Head of caudate nucleus (tissue), 42 donors: ENCODE data around the gene LRP5.
"Not testable (repeated sequence)": the region's sequence is repeated elsewhere in the genome, so short reads cannot be mapped to it uniquely, and the experiment has no call there.

Experiments
- DNase-seq, 42 donors: peaks; one replicate each; pipeline versions ENCODE4 v3.0.0 to v3.0.0-alpha.2; 2020 to 2021; ENCODE audit warnings: mixed read lengths in 7 of 42
- intact Hi-C: fragments of 100-400 bp; cut with DNase I; formaldehyde crosslinking; loops from one replicate; pipeline ENCODE4 v1.15.0; 2022

LRP5 gene

DNA sequence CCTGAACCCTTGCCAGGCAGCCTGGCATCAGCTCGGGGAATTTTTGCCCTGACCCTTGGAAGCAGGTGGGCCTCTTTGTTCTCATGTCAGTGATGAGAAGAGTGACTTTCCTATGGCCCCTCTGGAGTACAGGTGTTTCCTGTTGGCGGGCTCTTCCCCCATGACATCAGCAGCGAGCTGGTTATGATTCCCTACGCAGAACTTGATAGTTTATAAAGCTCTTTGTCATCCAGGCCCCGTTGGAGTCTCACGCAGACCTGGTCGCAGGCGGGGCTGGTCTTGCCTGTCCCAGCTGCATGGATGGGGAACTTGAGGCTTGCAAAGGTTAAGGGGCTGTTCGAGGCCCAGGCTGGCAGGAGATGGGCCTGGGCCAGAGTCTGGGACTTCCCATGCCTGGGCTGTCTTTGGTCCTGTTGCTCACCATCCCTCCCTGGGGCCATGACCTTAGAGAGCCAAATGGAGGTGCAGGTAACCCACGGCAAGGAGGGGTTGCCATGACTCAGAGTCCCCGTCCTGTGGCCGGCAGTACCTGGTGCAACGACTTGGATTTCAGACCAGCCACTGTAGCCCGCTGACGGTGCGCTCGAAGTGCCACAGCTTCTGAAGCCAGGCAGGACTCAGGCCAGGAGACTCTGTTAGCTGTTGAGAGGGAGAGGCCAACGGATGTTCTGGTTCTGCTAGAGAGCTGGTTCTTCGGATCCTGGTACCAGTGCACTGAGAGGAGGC is 102.3 kb downstream of the LRP5 start:
- intact Hi-C loops: no loop called here
- DNase-seq: no peak

DNA sequence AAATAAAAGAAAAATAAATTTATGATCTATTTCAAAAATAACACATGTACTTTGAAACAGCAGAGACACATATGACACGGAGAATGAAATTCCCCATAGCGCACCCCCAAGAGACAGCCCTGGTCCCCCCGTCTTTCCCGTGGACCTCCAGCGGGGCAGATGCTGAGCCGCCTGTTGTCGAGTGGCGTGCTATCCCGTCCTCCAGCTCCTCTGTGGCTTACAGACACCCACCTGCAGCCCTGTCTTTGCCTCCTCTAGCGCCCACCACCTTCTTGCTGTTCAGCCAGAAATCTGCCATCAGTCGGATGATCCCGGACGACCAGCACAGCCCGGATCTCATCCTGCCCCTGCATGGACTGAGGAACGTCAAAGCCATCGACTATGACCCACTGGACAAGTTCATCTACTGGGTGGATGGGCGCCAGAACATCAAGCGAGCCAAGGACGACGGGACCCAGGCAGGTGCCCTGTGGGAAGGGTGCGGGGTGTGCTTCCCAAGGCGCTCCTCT is 103.7 kb downstream of the LRP5 start:
- DNase-seq: no peak
- intact Hi-C loops: no loop called here

DNA sequence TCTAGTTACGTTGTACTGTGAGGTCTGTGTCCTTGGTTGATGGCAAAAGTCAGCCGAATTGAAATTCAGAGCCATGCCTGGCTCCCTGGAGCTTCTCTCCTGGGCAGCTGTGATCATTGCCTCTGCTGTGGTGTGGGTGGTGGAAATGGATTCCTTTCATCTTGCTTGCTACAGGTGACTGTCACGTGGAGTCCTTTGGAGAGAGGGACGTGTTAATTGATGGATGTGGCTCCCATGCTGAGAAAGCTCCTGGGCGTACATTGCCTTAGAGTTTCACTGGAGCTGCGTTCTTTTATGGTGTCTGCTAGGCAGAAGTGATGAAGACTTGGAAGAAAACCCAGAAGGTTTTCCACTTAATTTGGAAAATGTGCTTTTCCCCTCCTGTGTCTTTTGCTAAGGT is 106.3 kb downstream of the LRP5 start:
- DNase-seq: no peak
- intact Hi-C loops: no loop called here

DNA sequence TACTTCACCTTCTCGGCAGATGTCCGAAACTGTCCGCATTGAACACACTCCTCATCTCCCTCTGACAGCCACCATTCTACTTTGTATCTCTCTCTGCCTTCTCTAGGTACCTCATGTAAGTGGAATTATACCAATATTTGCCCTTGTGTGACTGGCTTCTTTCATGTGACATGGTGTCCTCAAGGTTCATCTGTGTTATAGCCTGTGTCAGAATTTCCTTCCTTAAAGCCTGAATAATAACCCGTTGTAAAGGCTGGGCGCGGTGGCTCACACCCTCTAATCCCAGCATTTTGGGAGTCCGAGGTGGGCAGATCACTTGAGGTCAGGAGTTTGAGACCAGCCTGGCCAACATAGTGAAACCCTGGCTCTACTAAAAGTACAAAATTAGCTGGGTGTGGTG is 107.8 kb downstream of the LRP5 start:
- intact Hi-C loops: no loop called here
- no peak for DNase-seq

DNA sequence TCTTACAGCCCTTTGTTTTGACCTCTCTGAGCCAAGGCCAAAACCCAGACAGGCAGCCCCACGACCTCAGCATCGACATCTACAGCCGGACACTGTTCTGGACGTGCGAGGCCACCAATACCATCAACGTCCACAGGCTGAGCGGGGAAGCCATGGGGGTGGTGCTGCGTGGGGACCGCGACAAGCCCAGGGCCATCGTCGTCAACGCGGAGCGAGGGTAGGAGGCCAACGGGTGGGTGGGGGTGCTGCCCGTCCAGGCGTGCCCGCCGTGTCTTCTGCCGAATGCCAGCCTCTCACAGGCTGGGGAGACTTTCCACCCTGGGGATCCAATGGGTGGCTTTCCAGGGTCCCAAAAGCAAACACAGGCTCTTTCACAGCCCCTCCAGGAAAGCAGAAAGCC is 111.1 kb downstream of the LRP5 start:
- no peak for DNase-seq
- intact Hi-C loops: no loop called here

DNA sequence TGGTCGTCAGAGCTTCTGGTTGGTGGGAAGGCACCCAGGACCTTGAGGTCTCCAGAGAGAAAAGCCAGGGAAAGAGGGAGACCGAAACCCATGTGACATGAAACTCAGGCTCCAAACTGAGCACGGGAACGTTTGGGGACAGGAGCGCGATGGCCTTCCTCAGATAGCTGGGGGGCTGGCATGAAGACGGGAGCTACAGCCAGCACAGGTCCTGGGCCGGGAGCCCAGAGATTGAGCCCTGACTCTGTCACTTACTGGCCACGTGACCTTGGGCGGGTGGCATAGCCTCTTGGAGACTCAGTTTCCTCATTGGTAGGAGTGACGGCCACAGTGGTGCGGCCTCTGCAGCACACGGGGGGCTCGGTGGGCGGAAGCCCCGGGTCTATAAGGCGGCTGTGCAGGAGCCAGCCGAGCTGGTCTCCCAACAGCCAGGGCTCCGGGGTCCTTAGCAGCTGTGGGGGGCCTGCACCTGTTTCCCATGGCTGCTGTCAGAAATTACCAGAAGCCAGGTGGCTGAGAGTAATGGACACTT is 111.8 kb downstream of the LRP5 start:
- intact Hi-C loops: no loop called here
- no peak for DNase-seq

DNA sequence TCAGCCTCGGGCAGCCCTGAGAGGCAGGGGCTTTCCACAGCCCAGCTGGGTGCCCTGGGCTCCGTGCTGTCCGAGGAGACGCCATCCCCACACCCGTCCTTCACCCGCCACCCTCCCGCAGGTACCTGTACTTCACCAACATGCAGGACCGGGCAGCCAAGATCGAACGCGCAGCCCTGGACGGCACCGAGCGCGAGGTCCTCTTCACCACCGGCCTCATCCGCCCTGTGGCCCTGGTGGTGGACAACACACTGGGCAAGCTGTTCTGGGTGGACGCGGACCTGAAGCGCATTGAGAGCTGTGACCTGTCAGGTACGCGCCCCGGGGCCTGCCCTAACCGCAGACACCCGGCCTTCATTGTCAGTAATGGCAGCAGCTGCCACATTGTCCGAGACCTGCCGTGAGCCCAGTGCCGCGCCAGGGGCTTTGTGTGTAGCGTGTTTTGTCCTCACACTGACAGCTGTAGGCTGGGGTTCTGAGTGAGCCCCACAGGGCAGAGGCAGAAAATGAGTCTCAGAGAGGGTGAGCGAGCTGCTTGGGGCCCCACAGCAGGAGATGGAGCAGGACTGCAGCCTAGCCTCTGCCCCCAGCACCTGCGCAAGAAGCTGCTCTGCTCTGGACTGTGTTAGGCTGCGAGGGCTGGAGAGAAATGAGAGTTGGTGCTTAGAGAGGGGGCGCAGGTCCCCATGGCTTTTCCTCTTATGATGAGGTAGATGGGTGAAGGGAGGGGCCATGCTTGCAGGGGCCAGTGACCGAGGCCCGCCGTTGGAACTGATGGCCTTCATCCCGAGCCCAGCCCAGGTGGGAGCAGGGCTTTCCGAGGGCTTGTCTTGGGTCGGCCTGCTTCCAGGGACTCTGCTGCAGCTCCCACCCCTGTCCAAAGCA is 112.8 kb downstream of the LRP5 start:
- DNase-seq: no peak

DNA sequence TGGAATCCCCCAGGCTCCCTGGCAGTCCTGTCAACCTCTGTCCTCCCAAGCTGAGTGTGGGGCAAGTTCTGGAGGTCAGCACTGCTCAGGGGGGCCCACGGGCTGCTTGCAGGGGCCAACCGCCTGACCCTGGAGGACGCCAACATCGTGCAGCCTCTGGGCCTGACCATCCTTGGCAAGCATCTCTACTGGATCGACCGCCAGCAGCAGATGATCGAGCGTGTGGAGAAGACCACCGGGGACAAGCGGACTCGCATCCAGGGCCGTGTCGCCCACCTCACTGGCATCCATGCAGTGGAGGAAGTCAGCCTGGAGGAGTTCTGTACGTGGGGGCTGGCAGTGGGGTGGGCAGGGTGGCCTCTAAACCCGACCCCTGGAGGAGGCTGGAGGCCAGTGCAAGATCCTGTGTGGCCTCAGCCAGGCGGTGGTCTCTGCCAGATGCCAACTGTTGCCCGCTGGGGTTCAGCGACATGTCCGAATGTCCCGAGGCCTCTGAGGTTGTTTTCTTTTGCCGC is 113.5 kb downstream of the LRP5 start:
- intact Hi-C loops: no loop called here
- DNase-seq: no peak

More for the DNA sequence above, 112.8 kb downstream of the LRP5 start:
- intact Hi-C loops: no loop called here

DNA sequence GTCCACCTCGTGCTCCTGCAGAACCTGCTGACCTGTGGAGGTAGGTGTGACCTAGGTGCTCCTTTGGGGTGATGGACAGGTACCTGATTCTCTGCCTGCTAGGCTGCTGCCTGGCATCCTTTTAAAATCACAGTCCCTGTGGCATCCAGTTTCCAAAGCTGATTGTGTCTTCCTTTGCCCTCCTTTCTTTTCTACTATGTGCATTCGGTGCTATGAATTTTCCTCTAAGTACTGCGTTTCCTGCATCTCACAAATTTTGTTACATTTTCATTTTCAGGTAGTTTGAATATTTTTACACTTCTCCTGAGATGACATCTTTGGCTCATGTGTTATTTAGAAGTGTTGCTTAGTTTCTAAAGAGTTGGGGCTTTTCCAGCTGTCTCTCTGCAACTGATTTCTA is 117.3 kb downstream of the LRP5 start:
- no peak for DNase-seq
- intact Hi-C loops: no loop called here

DNA sequence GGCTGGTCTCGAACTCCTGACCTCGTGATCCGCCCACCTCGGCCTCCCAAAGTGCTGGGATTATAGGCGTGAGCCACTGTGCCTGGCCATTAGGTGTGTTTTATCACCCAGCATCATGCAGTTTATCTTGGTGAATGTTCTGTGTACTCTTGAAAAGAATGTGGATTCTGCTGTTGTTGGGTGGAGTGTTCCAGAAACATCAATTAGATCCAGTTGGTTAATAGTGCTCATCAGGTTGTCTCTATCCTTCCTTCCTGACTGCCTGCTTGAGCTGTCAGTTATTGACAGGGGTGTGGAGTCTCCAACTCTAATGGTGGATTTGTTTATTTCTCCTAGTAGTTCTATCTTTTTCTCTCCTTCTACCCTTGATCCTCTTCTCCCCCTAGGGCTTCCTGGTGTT is 118.0 kb downstream of the LRP5 start:
- DNase-seq: no peak
- intact Hi-C loops: no loop called here

DNA sequence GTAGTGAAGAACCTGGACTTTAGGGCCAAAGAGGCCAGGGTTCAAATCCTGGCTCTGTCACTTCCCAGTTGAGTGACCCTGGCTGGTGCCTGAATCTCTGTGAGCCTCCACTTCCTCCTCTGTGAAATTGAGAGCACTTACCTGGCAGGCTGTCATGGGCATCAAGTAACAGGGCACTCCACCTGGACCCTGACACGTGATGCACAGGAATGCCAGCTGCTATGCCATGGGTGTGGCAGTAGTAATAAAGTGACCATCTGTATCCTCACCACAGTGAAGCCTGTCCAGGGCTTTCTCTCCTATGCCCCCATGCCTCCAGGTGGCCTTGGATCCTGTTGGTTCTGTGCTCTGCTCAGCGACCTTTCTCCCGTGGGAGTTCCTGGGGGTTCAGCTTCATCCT is 118.4 kb downstream of the LRP5 start:
- no peak for DNase-seq
- intact Hi-C loops: no loop called here

DNA sequence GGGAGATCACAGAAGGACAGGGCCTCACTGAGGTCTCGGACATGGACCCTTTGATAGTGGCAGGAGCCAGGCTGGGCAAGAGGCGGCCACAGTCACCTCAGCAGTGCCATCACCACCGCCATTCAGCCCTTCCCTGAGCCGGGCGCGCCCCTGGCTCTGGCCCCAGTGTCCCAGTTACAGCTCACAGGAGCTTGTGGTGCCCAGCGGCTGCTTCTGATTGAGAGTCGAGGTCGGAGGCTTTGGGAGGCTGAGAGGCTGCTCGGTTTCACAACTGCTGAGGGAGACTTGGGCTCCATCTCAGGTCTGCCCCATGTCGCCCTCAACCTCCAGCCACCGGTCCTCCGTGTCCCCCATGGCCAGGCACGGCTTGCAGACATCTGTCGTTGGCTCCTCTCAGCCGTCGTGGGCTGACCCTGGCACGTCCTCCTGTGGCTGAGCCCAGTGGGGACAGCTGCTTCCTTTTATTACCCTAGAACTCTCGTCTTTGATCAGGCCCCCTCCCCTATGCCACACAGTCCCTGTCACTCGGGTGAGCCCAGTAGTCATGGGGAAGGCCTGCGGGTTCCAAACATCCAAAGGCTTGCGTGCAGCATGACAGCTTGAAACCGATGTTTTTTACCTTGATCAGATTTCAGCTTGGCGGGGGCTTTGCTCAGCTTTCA is 119.7 kb downstream of the LRP5 start:
- peak in 2 of 42 donors; percentile 33 to 40 for DNase-seq
- intact Hi-C loops: no loop called here

DNA sequence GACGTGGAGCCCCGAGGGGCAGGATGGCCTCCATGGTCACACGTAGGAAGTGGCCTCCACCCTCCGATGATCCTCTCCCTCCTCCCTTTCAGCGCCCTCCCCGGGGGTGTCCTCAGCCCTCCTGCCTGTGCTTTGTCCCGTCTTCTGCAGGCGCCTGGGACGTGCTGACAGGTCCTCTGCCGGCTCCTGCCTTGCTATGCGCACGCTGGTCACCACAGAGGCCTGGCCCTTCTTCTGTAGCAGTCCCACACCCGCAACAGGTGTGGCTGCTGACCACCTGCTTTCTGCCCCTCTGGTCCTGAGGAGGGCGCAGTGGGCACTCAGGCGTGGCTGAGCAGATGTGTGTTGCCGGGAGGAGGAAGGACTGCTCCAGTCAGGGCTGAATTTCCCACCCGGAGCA is 120.5 kb downstream of the LRP5 start:
- no peak for DNase-seq
- intact Hi-C loops: no loop called here

DNA sequence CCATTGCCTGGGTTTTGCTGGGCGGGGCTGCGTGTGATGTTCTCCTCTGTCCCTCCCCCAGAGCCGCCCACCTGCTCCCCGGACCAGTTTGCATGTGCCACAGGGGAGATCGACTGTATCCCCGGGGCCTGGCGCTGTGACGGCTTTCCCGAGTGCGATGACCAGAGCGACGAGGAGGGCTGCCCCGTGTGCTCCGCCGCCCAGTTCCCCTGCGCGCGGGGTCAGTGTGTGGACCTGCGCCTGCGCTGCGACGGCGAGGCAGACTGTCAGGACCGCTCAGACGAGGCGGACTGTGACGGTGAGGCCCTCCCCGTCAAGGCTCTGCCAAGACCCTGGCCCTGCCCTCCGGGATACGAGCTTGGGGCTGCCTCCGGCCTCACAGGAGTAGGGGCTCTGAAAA is 121.2 kb downstream of the LRP5 start:
- DNase-seq: no peak
- intact Hi-C loops: no loop called here

DNA sequence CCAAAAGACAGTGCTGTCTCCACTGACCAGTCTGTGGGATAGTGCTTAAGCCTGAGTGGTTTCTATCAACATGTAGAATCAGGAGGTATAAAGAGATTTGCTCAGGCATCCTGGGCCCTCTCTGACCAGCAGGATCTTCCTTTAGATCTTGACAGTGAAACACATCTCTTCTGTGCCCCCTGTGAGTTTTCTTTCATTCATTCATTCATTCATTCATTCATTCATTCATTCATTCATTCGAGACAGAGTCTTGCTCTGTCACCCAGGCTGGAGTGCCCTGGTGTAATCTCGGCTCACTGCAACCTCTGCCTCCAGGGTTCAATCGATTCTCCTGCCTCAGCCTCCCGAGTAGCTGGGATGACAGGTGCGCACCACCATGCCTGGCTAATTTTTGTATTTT is 121.8 kb downstream of the LRP5 start:
- intact Hi-C loops, DNase-seq: not testable (repeated sequence)

DNA sequence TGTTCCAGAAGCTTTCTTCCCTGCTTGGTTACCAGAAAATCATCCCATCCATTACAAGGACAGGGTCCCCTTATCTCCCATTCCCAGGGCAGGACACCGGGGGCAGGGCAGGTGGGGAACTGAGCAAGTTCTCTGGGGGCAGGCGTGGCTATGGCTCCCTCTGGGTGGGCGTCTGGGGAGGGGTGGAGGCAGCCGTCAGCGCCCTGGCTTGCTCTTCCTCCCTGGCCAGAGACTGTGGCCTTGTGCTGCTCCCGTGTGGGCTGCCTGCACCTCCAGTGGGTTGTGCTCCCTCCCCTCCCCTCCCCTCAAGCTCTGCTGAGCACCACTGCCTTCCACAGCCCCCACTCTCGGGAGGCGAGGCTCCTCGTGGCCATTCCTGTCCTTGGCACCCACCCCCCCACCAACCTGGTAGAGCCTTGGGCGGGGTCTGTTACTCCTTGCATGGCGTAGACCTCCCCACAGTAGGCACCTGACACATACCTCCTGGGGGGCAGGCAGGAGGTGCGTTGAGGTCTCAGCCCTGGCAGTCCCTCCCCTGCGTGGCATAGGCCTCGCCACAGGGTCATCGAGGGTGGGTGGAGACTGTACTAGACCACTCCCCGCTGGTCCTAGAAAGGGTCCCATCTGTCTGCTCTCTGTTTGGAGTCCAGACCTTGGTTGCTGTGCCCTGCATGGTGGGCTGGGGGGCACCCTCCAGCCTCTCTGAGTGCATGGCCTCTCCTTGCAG is 123.9 kb downstream of the LRP5 start:
- intact Hi-C loops: no loop called here
- DNase-seq: no peak

DNA sequence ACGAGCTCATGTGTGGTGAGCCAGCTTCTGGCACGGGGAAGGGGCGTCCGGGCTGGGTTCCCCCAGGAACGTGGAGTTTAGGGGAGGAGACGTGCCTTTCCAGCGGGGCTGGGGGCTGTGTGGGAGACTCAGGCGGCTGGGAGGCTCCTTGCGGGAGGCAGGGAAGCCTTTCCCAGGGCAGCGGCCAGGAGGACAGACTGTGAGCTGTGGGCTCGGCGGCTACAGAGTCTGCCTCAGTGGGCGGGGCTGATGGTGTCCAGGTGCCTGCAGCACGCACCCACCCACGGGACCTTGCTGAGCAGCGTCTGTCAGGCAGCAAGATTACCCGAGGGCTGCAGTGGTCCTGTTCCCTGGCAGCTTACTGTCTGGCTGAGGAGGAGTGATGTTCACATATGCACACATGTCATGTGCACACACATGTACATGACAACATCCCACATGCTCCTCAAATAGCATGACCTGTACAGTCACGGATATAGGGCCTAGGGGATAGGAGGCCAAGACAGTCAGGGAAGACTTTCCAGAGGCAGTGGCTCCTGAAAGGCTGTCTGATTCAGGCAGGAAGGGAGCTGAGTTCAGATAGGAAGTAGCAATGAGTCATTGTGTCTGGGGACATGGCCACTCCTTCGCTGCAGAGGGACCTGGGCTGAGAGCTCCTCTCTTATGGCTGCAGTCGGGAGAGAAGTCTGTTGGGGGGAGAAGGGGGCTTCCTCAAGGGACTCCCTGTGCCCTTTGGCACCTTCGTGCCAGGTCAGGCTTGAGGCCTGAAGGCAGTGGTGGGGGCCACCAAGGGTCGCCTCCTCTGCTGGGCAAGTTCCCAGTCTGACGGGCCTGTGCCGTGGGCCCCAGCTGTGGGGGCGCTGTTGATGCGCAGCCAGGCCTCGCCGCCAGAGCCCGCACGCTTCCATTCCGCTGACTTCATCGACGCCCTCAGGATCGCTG is 124.9 kb downstream of the LRP5 start:
- DNase-seq: no peak
- intact Hi-C loops: no loop called here
